MM.1S (cell line): ENCODE measurements around the gene CELSR3.

Experiments used
- DNase-seq: peaks from one replicate; pipeline ENCODE4 v3.0.0-alpha.2; 2015
- H2AFZ ChIP-seq: fragments of 300-600 bp; sonication (generic); 2 replicates; pipeline ENCODE4 v1.6.0; 2016; ENCODE audit warnings: antibody characterized with exemption, low read length
- H3F3A ChIP-seq: fragments of 300-600 bp; sonication (generic); 2 replicates; pipeline ENCODE4 v1.6.1; 2016; ENCODE audit warnings: mild to moderate bottlenecking, antibody characterized with exemption, low read length, moderate library complexity, mixed read lengths; ENCODE audit not compliant: insufficient read depth
- H3K27ac ChIP-seq: fragments of 300-600 bp; sonication (generic); 2 replicates; pipeline ENCODE4 v1.5.1; 2016; ENCODE audit warnings: mild to moderate bottlenecking, low read length
- H3K27me3 ChIP-seq: fragments of 300-600 bp; sonication (generic); replicated peaks from 2 replicates; pipeline ENCODE4 v1.6.0; 2016; ENCODE audit warnings: low read length; ENCODE audit not compliant: insufficient read depth
- H3K36me3 ChIP-seq: fragments of 300-600 bp; sonication (generic); replicated peaks from 2 replicates; pipeline ENCODE4 v1.6.1; 2016; ENCODE audit warnings: mild to moderate bottlenecking, low read length, mixed read lengths; ENCODE audit not compliant: insufficient read depth
- H3K4me1 ChIP-seq: fragments of 300-600 bp; sonication (generic); 2 replicates; pipeline ENCODE4 v1.6.1; 2016; ENCODE audit warnings: low read length, mixed read lengths
- H3K4me2 ChIP-seq: fragments of 300-600 bp; sonication (generic); 2 replicates; pipeline ENCODE4 v1.6.0; 2016; ENCODE audit warnings: low read depth, low read length
- H3K4me3 ChIP-seq: fragments of 300-600 bp; sonication (generic); 2 replicates; pipeline ENCODE4 v1.5.1; 2016; ENCODE audit warnings: low read length, mixed read lengths
- H3K79me2 ChIP-seq: fragments of 300-600 bp; sonication (generic); 2 replicates; pipeline ENCODE4 v1.6.1; 2016; ENCODE audit warnings: mixed run types, low read length, mixed read lengths
- H3K9ac ChIP-seq: fragments of 300-600 bp; sonication (generic); 2 replicates; pipeline ENCODE4 v1.6.1; 2016; ENCODE audit warnings: low read length, mixed read lengths
- H3K9me2 ChIP-seq: fragments of 300-600 bp; sonication (generic); replicated peaks from 2 replicates; pipeline ENCODE4 v1.6.1; 2016; ENCODE audit warnings: mild to moderate bottlenecking, low read length, mixed read lengths; ENCODE audit not compliant: insufficient read depth
- H3K9me3 ChIP-seq: fragments of 300-600 bp; sonication (generic); replicated peaks from 2 replicates; pipeline ENCODE4 v1.6.1; 2016; ENCODE audit warnings: mild to moderate bottlenecking, low read length, mixed read lengths; ENCODE audit not compliant: insufficient read depth
- H4K20me1 ChIP-seq: fragments of 300-600 bp; sonication (generic); 2 replicates; pipeline ENCODE4 v1.6.1; 2016; ENCODE audit warnings: mild to moderate bottlenecking, low read length, moderate library complexity, mixed read lengths; ENCODE audit not compliant: insufficient read depth
- EZH2 ChIP-seq: fragments of 300-600 bp; sonication (generic); optimal IDR thresholded peaks from 2 replicates; pipeline ENCODE3; 2017; ENCODE audit warnings: low read depth, mild to moderate bottlenecking, antibody characterized with exemption, low read length, mixed read lengths
- EZH2phosphoT487 ChIP-seq: fragments of 300-600 bp; sonication (generic); IDR thresholded peaks from 2 replicates; pipeline ENCODE4 v1.6.1; 2018; ENCODE audit warnings: antibody characterized with exemption, low read length
- TF ChIP-seq, protein P1 (sequence below): fragments of 300-600 bp; sonication (generic); IDR thresholded peaks from 2 replicates; pipeline ENCODE4 v1.5.1; 2016; ENCODE audit warnings: antibody characterized with exemption, low read length, mixed read lengths

The CELSR3 gene

DNA sequence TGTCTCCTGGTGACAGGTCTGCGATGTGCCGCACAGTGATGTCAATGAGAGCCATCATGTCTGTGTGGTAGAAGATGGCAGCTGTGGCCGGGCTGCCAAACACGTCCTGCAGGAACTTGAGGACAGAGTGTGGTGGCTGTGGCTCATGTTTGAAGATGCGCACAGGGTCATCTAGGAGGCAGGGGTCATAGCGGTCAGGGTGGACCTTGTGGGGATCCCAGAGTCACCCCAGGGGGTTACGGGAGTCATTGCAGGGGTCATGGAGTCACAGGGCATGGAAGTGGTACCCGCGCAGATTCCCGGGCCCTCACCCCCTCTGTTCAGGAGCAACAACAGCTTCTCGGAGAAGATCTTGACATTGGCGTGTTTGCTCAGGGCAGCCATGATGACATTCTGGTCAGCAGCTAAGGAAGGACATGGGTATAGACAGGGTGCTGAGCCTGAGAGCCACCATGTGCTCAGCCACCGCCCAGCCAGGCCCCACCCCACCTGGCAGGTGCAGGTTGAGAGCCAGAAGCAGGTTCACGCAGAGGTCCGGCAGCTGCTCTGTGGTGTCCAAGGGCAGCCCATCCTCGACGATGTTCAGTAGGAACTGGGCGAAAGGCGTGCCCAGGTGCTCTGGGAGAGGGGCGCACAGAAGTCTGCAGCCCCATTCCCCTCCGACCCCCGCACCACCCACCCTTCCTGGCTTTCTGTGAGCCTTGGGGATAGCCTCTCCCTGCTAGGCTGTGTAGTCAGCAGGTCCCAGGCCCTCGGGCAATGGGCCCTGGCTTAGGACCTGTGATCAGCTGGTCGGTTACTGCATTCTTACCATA lies 16.1 kb upstream of the CELSR3 start:
- TF ChIP-seq EZH2: no peak
- TF ChIP-seq, protein P1, sequence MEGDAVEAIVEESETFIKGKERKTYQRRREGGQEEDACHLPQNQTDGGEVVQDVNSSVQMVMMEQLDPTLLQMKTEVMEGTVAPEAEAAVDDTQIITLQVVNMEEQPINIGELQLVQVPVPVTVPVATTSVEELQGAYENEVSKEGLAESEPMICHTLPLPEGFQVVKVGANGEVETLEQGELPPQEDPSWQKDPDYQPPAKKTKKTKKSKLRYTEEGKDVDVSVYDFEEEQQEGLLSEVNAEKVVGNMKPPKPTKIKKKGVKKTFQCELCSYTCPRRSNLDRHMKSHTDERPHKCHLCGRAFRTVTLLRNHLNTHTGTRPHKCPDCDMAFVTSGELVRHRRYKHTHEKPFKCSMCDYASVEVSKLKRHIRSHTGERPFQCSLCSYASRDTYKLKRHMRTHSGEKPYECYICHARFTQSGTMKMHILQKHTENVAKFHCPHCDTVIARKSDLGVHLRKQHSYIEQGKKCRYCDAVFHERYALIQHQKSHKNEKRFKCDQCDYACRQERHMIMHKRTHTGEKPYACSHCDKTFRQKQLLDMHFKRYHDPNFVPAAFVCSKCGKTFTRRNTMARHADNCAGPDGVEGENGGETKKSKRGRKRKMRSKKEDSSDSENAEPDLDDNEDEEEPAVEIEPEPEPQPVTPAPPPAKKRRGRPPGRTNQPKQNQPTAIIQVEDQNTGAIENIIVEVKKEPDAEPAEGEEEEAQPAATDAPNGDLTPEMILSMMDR: no peak
- TF ChIP-seq EZH2phosphoT487: no peak
- DNase-seq: no peak
- Histone ChIP-seq H3F3A (no peaks in the 10 kb centered on the region), H3K9me2 (no peaks in the 10 kb centered on the region), H3K4me3 (no peak overlapping the region), H2AFZ (no peak overlapping the region), H3K9ac (no peak overlapping the region), H3K4me2 (no peak overlapping the region), H3K36me3 (0 out of 2 replicates have a peak, but pooled peaks cover 2% of the 10 kb centered on the region), H3K27me3 (no peaks in the 10 kb centered on the region), H4K20me1 (no peaks in the 10 kb centered on the region), H3K27ac (no peak overlapping the region), H3K9me3 (no peaks in the 10 kb centered on the region), H3K4me1 (no peaks in the 10 kb centered on the region), H3K79me2 (peaks cover 12% of the 10 kb centered on the region)

DNA sequence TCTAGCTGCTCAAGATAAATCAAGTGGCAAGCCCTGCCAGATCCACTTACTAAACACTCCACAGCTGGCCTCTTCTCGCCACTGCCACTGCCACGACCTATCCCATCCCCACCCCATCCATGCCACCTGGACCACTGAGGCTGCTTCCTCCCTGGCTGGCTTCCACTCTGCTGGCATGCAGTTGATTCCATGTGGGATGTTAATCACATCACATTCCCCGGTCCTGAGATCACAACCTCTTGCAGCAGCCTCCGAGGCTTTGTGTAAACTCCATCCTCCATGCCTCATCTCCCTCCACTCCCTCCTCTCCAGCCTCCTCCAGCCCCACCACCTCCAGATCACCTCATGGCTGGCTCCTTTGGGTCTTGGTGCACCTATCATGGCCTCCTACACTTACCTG lies 15.4 kb upstream of the CELSR3 start:
- H3F3A ChIP-seq: no peaks in the 10 kb centered on the region
- no peak overlapping the region for H2AFZ ChIP-seq
- no peaks in the 10 kb centered on the region for H3K27me3 ChIP-seq
- no peak overlapping the region for H3K9ac ChIP-seq
- peaks cover 5% of the 10 kb centered on the region; the same call in 1 of the 2 replicates for H3K79me2 ChIP-seq
- H3K9me3 ChIP-seq: no peaks in the 10 kb centered on the region
- no peak overlapping the region for H3K4me2 ChIP-seq
- no peak for DNase-seq
- no peak overlapping the region for H3K4me3 ChIP-seq
- no peaks in the 10 kb centered on the region for H4K20me1 ChIP-seq
- H3K27ac ChIP-seq: no peak overlapping the region
- H3K9me2 ChIP-seq: no peaks in the 10 kb centered on the region
- TF ChIP-seq EZH2 (no peak), EZH2phosphoT487 (no peak)
- TF ChIP-seq, protein P1: no peak
- H3K36me3 ChIP-seq: 0 out of 2 replicates have a peak, but pooled peaks cover 2% of the 10 kb centered on the region
- H3K4me1 ChIP-seq: no peaks in the 10 kb centered on the region

DNA sequence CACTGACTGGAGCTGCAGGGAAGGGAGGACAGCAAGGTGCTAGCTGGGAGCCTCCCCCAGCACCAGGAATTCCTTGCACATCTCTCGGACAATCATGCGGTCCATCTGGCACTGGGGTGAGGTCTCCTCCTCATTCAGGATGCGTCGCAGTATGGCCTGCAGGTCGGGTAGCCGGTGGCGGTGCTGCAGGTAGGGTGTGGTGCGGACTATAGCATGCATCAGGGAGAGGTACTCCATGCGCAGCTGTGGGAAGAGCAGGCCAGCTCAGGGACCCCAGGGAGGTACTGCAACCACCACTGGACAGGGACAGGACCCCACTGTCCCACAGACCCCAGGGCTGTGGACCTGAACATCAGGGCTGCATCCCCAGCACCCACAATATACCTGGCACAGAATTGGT lies 11.8 kb upstream of the CELSR3 start:
- H3K4me3 ChIP-seq: no peak overlapping the region
- no peaks in the 10 kb centered on the region for H3K27me3 ChIP-seq
- H3K36me3 ChIP-seq: no peaks in the 10 kb centered on the region
- H3K4me1 ChIP-seq: no peaks in the 10 kb centered on the region
- H3K27ac ChIP-seq: no peak overlapping the region
- no peak overlapping the region for H3K4me2 ChIP-seq
- no peaks in the 10 kb centered on the region for H3F3A ChIP-seq
- no peaks in the 10 kb centered on the region for H3K9me2 ChIP-seq
- no peaks in the 10 kb centered on the region for H3K9me3 ChIP-seq
- H4K20me1 ChIP-seq: no peaks in the 10 kb centered on the region
- no peaks in the 10 kb centered on the region for H3K79me2 ChIP-seq
- H3K9ac ChIP-seq: no peak overlapping the region
- no peak overlapping the region for H2AFZ ChIP-seq
- no peak for TF ChIP-seq EZH2phosphoT487
- TF ChIP-seq, protein P1: no peak
- no peak for TF ChIP-seq EZH2
- no peak for DNase-seq
